Measurements from ENCODE around the gene CCNF. TPM values are rescaled to one million over a fixed set of nuclear protein-coding genes. Genes with fewer than 3 reads are reported as not detected.

CCNF gene
- total and polyA plus RNA-seq, 2 of the 8 experiments (the other 6 are each of a cell fraction or from before 2014, with no cell fraction given) = 15.4 to 54.3 TPM

DNA sequence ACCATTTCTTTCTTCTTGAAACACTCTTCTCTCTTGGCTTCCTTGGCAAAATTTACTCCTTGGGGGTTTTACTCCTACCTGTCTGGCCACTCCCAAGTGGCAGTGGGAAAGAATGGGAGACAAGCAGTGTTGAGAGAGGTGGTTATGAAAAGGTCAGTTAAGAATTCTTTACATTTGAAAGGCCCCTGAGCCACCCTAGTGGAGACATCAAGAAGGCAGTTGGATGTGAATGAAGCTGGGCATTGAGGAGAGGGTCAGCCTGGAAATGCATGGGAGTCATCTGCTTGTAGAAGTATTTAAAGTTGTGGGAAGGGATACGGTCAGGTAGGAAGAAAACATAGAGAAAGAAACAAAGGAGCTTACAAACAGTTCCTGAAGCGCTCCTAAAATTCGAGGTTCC is 42.3 kb upstream of the CCNF start (continued):
- TF ChIP-seq RXRA (IDR thresholded peaks at IDR 0.05; ENCODE audit: insufficient read depth, low read depth, low read length) (no peak), EZH2 (IDR thresholded peaks at IDR 0.05; ENCODE audit: low read depth, low read length, severe bottlenecking) (no peak), HDAC2 (IDR thresholded peaks at IDR 0.05; ENCODE audit: borderline replicate concordance in 1 of 2, low read depth in 2 of 2, low read length in 2 of 2) (peak in 1 of 2 experiments; percentile 96; a peak in 2 of 4 replicates), TEAD4 (IDR thresholded peaks at IDR 0.05; ENCODE audit: low read depth, low read length) (0 out of 2 replicates have a peak, but pooled peaks have one; percentile 15), RAD21 (IDR thresholded peaks at IDR 0.05 in 1 of 2, conservative IDR thresholded peaks at IDR 0.05 in 1 of 2; ENCODE audit: low read depth in 2 of 2, low read length in 2 of 2) (peak; percentile 49 to 64)
